Measurements from ENCODE around the gene TMTC2. TPM values are rescaled to one million over a fixed set of nuclear protein-coding genes. Genes with fewer than 3 reads are reported as not detected.

Gene TMTC2
- total RNA-seq, 1 donor from 2014 or later = 20.2 TPM

- Mint-ChIP-seq H3K9me3 (ENCODE audit: unreplicated experiment) (peaks cover 22% of the 10 kb centered on the region), H3K4me3 (ENCODE audit: unreplicated experiment) (no peak overlapping the region), H3K36me3 (ENCODE audit: unreplicated experiment) (peaks cover 35% of the 10 kb centered on the region), H3K27ac (ENCODE audit: unreplicated experiment) (no peak overlapping the region), H3K4me1 (ENCODE audit: unreplicated experiment) (peaks cover 23% of the 10 kb centered on the region), H3K27me3 (ENCODE audit: unreplicated experiment) (no peaks in the 10 kb centered on the region)
- no peak for TF ChIP-seq CTCF (IDR thresholded peaks at IDR 0.05)
- DNase-seq (ENCODE audit: extremely low spot score, unreplicated experiment) = no peak
Observed at GRCh38 chr12:83003026-83003425, 316.3 kb downstream of the TMTC2 start.

DNA sequence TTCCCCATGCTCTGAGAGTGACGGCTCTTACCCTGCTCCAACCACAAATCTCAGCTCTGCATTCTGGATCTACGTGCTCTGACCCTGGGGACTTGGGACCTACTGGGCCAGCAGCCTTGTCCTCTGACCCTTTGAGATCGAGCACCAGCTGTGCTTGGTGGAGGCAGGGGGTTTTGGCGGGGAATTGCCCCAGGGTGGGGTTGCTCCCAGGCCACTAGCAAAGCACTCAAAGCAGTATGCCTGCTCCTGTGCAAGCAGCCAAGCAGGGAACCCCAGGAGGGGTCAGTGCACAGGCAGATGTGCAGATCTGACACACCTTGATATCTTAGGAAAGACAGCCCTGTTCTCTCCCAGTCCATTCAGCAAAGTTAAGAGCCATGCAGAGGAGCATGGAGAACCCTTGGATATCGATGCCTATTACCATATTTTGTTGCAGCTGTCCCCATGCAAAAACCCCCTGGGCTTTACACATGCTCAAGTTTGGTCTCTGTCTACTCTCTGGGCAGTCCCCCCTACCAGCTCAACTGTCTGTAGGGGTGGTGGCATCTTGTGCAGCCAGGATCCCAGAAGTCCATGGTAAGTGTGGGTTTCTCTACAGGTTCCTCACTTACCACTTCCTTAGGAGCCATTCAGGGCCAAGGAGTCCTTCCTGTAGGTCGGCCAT is 319.0 kb downstream of the TMTC2 start:
- Mint-ChIP-seq H3K27me3 (ENCODE audit: unreplicated experiment) (no peaks in the 10 kb centered on the region), H3K4me3 (ENCODE audit: unreplicated experiment) (no peak overlapping the region), H3K4me1 (ENCODE audit: unreplicated experiment) (peaks cover 13% of the 10 kb centered on the region), H3K9me3 (ENCODE audit: unreplicated experiment) (peaks cover 41% of the 10 kb centered on the region), H3K36me3 (ENCODE audit: unreplicated experiment) (peaks cover 50% of the 10 kb centered on the region), H3K27ac (ENCODE audit: unreplicated experiment) (no peak overlapping the region)
- no peak for DNase-seq (ENCODE audit: extremely low spot score, unreplicated experiment)
- no peak for TF ChIP-seq CTCF (IDR thresholded peaks at IDR 0.05)

DNA sequence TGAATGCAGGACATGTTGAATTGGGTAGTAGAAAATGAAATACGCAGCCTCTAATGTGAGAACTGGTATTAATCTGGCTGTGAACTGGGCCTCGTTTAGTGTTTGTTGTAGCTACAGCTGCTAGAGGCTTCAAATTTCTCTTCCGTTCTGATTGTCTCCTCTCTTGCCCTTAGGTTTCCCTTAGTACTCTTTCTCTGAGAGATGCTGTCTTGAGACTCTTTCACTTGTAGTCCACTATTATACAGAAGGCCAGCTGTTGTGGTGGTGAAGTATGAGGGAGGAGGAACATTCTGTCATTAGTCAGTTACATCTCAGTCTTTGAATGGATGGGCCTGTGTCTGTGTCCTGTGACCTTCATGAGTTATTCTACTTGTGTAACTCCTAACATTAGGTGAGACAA is 322.0 kb downstream of the TMTC2 start:
- no peak for TF ChIP-seq CTCF (IDR thresholded peaks at IDR 0.05)
- DNase-seq (ENCODE audit: extremely low spot score, unreplicated experiment) = no peak
- Mint-ChIP-seq H3K27me3 (ENCODE audit: unreplicated experiment) (no peaks in the 10 kb centered on the region), H3K9me3 (ENCODE audit: unreplicated experiment) (peaks cover 41% of the 10 kb centered on the region), H3K36me3 (ENCODE audit: unreplicated experiment) (peaks cover 46% of the 10 kb centered on the region), H3K4me3 (ENCODE audit: unreplicated experiment) (no peak overlapping the region), H3K27ac (ENCODE audit: unreplicated experiment) (no peak overlapping the region), H3K4me1 (ENCODE audit: unreplicated experiment) (peaks cover 7% of the 10 kb centered on the region)

DNA sequence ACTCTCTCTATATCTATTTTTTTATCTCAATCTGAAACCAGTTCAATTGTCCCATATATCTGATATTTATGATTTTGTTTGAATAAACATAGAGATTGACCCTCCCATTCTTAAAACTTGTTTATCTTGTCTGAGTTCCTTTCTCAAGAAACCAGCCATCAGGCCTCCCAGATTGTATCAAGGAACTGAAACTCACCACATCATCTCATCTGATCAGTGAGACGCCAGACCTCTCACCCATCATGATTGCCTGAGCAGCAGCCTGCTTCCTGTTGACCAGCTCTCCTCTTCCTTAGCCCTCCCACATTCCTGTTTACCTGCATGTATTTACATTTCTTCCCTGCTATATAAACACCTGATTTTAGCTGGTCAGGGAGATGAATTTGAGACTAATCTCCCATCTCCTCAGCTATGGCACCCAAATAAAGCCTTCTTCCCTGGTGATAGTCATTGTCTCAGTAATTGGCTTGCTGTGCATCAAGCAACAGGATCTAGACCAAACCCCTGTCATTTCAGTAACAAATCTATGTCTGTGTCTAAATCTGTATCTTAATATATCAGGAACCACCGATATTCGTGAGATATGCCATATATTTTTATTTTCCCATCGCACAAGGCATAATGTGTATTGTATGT is 323.6 kb downstream of the TMTC2 start:
- Mint-ChIP-seq H3K9me3 (ENCODE audit: unreplicated experiment) (peaks cover 38% of the 10 kb centered on the region), H3K4me1 (ENCODE audit: unreplicated experiment) (no peaks in the 10 kb centered on the region), H3K36me3 (ENCODE audit: unreplicated experiment) (peaks cover 42% of the 10 kb centered on the region), H3K27ac (ENCODE audit: unreplicated experiment) (no peak overlapping the region), H3K4me3 (ENCODE audit: unreplicated experiment) (no peak overlapping the region), H3K27me3 (ENCODE audit: unreplicated experiment) (no peaks in the 10 kb centered on the region)
- TF ChIP-seq CTCF (IDR thresholded peaks at IDR 0.05) = no peak
- no peak for DNase-seq (ENCODE audit: extremely low spot score, unreplicated experiment)

DNA sequence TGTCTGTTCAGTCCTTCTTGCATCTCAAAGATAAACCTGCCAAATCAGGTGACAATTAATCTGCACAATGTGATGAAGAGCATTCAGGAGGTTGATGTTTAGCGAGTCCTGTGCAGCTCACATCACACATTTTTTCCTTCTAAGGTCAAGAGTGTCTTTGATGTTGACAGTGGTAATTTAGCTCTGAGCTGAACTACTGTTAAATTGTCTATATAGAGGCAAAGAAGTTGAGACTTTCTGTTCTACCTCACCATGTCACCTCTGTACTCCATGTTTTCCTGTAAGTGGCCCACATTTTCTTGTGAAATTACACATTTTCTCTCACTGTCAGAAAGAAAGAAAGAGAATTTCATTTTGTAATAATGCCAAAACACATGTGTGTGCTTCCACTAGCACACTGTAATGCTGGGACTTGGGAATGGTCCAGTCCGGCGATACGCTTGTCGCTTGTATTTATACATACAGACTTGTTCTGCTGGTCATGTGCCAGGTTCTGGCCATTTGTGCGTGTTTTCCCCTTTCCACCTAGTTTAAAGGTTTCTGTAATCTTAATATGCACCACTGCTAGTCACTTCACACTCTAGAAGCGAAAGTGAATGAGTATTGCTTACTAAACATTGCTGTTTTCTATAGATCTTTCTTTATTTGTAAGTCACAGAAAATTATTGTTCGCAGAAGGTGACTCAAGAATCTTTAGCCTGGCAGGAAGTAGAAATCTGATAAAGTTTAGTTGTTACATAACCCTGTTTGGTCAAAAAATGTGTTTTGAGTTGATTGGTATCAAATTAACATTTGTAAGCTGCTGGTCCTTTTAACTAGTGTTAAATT is 328.9 kb downstream of the TMTC2 start:
- peaks cover 6% of the 10 kb centered on the region for H3K36me3 Mint-ChIP-seq (ENCODE audit: unreplicated experiment)
- no peak for TF ChIP-seq CTCF (IDR thresholded peaks at IDR 0.05)
- H3K9me3 Mint-ChIP-seq (ENCODE audit: unreplicated experiment) = no peaks in the 10 kb centered on the region
- no peak for DNase-seq (ENCODE audit: extremely low spot score, unreplicated experiment)
- no peak overlapping the region for H3K4me3 Mint-ChIP-seq (ENCODE audit: unreplicated experiment)
- H3K4me1 Mint-ChIP-seq (ENCODE audit: unreplicated experiment) = peaks cover 2% of the 10 kb centered on the region
- no peak overlapping the region for H3K27ac Mint-ChIP-seq (ENCODE audit: unreplicated experiment)
- no peaks in the 10 kb centered on the region for H3K27me3 Mint-ChIP-seq (ENCODE audit: unreplicated experiment)

Data from osteocyte (in vitro differentiated cells).